Adrenal gland (tissue), 5 donors: ENCODE results near the gene TAF4.

Experiments used
- CTCF ChIP-seq, 6 experiments: fragments of 450-650 bp in 4 of 6; fragments of 200-600 bp in 2 of 6; sonication (generic) in 1 of 6; IDR thresholded peaks; 1 replicate in 5 of 6; 2 replicates in 1 of 6; pipeline versions ENCODE4 v1.5.1 to v1.8.0; 2016 to 2021; ENCODE audit warnings: antibody characterized with exemption in 6 of 6, mild to moderate bottlenecking in 2 of 6, moderate library complexity in 1 of 6
- POLR2A ChIP-seq, 2 donors: fragments of 450-650 bp; IDR thresholded peaks; one replicate each; pipeline ENCODE4 v1.6.1; 2017; ENCODE audit warnings: antibody characterized with exemption in 2 of 2, mild to moderate bottlenecking in 2 of 2, moderate library complexity in 1 of 2
- donor health status: DM: no; HTN: no; CAD: no.

GRCh38 chr20:61929561-61929960, 136.1 kb downstream of the TAF4 start:
- no peak for TF ChIP-seq CTCF (IDR thresholded peaks at IDR 0.05)
- no peak for TF ChIP-seq POLR2A (IDR thresholded peaks at IDR 0.05)
